ENCODE data around the gene ANKS6. TPM values are rescaled to one million over a fixed set of nuclear protein-coding genes. Genes with fewer than 3 reads are reported as not detected.

Gene ANKS6
- total RNA-seq, 3 donors from 2014 or later (not counting 1 experiment from before 2014, with no cell fraction given) = 8.1 to 12.6 (median 10.5) TPM

DNA sequence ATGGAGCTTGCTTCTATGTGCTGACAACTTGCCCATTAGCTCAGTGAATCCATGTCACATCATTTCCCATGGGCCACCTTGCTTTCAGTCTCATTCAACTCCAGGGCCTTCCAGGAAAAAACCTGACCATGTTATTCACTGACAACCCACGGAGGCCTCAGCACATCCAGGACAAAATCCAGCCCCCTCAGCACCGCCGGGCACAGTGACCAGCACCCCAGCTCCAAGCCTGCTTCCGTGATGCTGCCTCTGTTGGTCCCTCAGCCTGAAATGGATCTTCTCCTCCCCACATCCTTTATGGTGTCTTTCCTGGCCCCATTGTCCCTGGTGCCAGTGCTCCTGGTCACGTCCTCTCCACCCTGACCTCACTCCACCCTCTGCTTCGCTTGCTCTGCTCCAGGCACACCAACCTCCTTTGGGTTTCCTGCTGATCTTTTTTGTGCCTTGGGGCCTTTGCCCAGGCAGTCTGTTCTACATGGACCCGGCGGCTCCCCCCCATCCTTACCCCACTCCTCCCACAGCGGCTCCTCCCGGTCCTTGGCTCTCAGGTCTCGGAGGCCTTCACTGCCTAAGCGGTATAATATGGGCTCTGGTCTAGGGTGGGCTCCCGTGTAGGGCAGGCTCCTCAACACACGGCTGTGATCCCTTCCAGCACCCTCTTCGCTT lies 25.0 kb downstream of the ANKS6 start:
- no peak overlapping the region for H3K27ac Mint-ChIP-seq
- H3K9me3 Mint-ChIP-seq = no peaks in the 10 kb centered on the region
- H3K4me3 Mint-ChIP-seq = no peak overlapping the region

DNA sequence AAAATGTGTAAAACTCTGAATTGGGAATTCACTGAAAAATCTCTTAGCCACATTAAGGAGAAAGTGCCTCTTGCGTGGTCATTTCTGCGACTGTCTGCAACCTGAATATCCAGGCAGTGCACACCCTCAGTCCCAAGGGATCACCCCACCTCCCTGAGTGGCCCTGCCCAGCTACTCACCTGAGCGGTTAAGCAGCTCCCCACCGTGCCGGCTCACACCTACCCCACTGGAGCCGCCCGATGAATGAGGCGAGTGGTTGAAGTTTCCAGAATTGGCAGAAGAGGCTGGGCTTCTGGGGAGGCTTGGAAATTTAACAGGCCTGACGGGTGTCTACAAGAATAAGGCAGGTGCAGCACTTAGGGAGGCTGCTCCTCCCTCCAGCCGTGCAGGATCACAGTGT lies 25.6 kb downstream of the ANKS6 start:
- no peak overlapping the region for H3K4me3 Mint-ChIP-seq
- DNase-seq (no peak), ATAC-seq (no peak)
- no peak overlapping the region for H3K27ac Mint-ChIP-seq
- WGBS (ENCODE audit: insufficient coverage) = 98% methylated on average over 10 of the region's 10 CpGs
- peaks cover 6% of the 10 kb centered on the region for H3K36me3 Mint-ChIP-seq
- H3K9me3 Mint-ChIP-seq = no peaks in the 10 kb centered on the region
- H3K4me3 ChIP-seq (ENCODE audit: low read length) = no peak overlapping the region
- peaks cover 16% of the 10 kb centered on the region for H3K36me3 ChIP-seq (ENCODE audit: control insufficient read depth, insufficient read depth, low read length)
- intact Hi-C loops (cut with micrococcal nuclease) = loop anchor here (10.0 kb wide), 1 partner anchor 236 kb away; no protein-coding TSS in a partner anchor
- H3K9me3 ChIP-seq (ENCODE audit: control insufficient read depth, insufficient read depth, low read length) = no peaks in the 10 kb centered on the region
- H3K27ac ChIP-seq (ENCODE audit: low read length) = no peak overlapping the region
- H3K4me1 ChIP-seq (ENCODE audit: control insufficient read depth, insufficient read depth, low read length) = no peaks in the 10 kb centered on the region
- TF ChIP-seq, protein P1, sequence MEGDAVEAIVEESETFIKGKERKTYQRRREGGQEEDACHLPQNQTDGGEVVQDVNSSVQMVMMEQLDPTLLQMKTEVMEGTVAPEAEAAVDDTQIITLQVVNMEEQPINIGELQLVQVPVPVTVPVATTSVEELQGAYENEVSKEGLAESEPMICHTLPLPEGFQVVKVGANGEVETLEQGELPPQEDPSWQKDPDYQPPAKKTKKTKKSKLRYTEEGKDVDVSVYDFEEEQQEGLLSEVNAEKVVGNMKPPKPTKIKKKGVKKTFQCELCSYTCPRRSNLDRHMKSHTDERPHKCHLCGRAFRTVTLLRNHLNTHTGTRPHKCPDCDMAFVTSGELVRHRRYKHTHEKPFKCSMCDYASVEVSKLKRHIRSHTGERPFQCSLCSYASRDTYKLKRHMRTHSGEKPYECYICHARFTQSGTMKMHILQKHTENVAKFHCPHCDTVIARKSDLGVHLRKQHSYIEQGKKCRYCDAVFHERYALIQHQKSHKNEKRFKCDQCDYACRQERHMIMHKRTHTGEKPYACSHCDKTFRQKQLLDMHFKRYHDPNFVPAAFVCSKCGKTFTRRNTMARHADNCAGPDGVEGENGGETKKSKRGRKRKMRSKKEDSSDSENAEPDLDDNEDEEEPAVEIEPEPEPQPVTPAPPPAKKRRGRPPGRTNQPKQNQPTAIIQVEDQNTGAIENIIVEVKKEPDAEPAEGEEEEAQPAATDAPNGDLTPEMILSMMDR (IDR thresholded peaks at IDR 0.05) = no peak
- H3K4me1 Mint-ChIP-seq = no peaks in the 10 kb centered on the region
- H3K27me3 Mint-ChIP-seq (ENCODE audit: low read depth in 2 of 2) = no peaks in the 10 kb centered on the region
- no peaks in the 10 kb centered on the region for H3K27me3 ChIP-seq (ENCODE audit: control insufficient read depth, insufficient read depth, low read length)

More for the DNA sequence above, 25.0 kb downstream of the ANKS6 start:
- intact Hi-C loops (cut with micrococcal nuclease) = loop anchor here (10.0 kb wide), 1 partner anchor 237 kb away; no protein-coding TSS in a partner anchor
- ATAC-seq (no peak), DNase-seq (no peak)
- Histone ChIP-seq H3K9me3 (ENCODE audit: control insufficient read depth, insufficient read depth, low read length) (no peaks in the 10 kb centered on the region), H3K27ac (ENCODE audit: low read length) (no peak overlapping the region), H3K36me3 (ENCODE audit: control insufficient read depth, insufficient read depth, low read length) (peaks cover 16% of the 10 kb centered on the region), H3K4me1 (ENCODE audit: control insufficient read depth, insufficient read depth, low read length) (no peaks in the 10 kb centered on the region), H3K4me3 (ENCODE audit: low read length) (no peak overlapping the region), H3K27me3 (ENCODE audit: control insufficient read depth, insufficient read depth, low read length) (no peaks in the 10 kb centered on the region)
- Mint-ChIP-seq H3K4me1 (no peaks in the 10 kb centered on the region), H3K27me3 (ENCODE audit: low read depth in 2 of 2) (no peaks in the 10 kb centered on the region), H3K36me3 (peaks cover 6% of the 10 kb centered on the region)
- WGBS (ENCODE audit: insufficient coverage) = 95% methylated on average over 15 of the region's 15 CpGs
- TF ChIP-seq, protein P1 (IDR thresholded peaks at IDR 0.05) = no peak

DNA sequence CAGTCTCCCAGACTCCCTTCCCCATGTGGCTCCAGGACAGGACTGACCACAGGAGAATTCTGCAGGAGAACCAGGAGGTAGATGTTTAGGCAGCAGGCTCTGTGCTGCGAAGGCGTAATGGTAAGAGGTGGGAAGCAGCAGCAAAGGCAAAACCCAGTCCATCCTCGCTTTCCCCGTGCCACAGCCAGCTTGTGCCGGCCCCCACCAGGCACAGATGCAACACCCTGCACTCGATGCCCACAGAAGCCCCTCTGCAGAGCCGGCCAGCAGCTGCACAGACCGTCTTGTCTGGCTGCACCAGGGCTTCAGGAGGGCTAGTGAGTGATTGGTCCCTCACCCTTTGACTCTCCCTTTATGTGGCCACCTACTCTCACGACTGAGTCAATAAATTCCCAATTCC lies 28.0 kb downstream of the ANKS6 start:
- DNase-seq (no peak), ATAC-seq (no peak)
- Mint-ChIP-seq H3K4me1 (no peaks in the 10 kb centered on the region), H3K27ac (no peak overlapping the region), H3K36me3 (peaks cover 6% of the 10 kb centered on the region), H3K27me3 (ENCODE audit: low read depth in 2 of 2) (no peaks in the 10 kb centered on the region), H3K9me3 (peaks cover 0 to 4% of the 10 kb centered on the region in 2 donors), H3K4me3 (no peak overlapping the region)
- TF ChIP-seq, protein P1 (IDR thresholded peaks at IDR 0.05) = no peak
- intact Hi-C loops (cut with micrococcal nuclease) = no loop called here
- 96% methylated on average over 9 of the region's 9 CpGs for WGBS (ENCODE audit: insufficient coverage)
- Histone ChIP-seq H3K27me3 (ENCODE audit: control insufficient read depth, insufficient read depth, low read length) (no peaks in the 10 kb centered on the region), H3K36me3 (ENCODE audit: control insufficient read depth, insufficient read depth, low read length) (peaks cover 16% of the 10 kb centered on the region), H3K9me3 (ENCODE audit: control insufficient read depth, insufficient read depth, low read length) (no peaks in the 10 kb centered on the region), H3K27ac (ENCODE audit: low read length) (no peak overlapping the region), H3K4me1 (ENCODE audit: control insufficient read depth, insufficient read depth, low read length) (no peaks in the 10 kb centered on the region), H3K4me3 (ENCODE audit: low read length) (no peak overlapping the region)

DNA sequence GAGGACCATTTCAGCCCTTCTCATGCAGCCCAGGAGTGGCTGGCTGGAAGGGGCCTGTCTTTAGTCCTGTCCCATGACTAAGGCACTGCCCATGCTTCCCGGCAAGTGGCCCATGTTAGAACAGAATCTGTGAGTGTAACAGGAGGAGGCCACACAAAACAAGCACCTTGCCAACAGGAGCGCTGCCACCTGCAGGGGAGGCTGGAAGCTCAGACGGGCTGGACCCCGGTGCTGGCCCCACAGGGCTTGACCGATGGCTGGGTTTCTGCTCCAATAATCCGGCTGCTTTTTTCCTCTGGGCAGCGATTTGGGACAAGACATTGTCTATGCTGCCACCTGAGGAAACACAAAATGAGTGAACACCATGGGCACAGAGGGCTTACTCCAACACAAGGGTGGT lies 28.4 kb downstream of the ANKS6 start:
- H3K9me3 ChIP-seq (ENCODE audit: control insufficient read depth, insufficient read depth, low read length) = no peaks in the 10 kb centered on the region
- 95% methylated on average over 7 of the region's 7 CpGs for WGBS (ENCODE audit: insufficient coverage)
- H3K27ac ChIP-seq (ENCODE audit: low read length) = no peak overlapping the region
- Mint-ChIP-seq H3K27me3 (ENCODE audit: low read depth in 2 of 2) (no peaks in the 10 kb centered on the region), H3K4me3 (no peak overlapping the region), H3K27ac (no peak overlapping the region), H3K36me3 (peaks cover 3% of the 10 kb centered on the region), H3K4me1 (no peaks in the 10 kb centered on the region), H3K9me3 (peaks cover 0 to 4% of the 10 kb centered on the region in 2 donors)
- TF ChIP-seq, protein P1 (IDR thresholded peaks at IDR 0.05) = no peak
- peaks cover 15% of the 10 kb centered on the region for H3K36me3 ChIP-seq (ENCODE audit: control insufficient read depth, insufficient read depth, low read length)
- no peak overlapping the region for H3K4me3 ChIP-seq (ENCODE audit: low read length)
- H3K4me1 ChIP-seq (ENCODE audit: control insufficient read depth, insufficient read depth, low read length) = no peaks in the 10 kb centered on the region
- intact Hi-C loops (cut with micrococcal nuclease) = no loop called here
- H3K27me3 ChIP-seq (ENCODE audit: control insufficient read depth, insufficient read depth, low read length) = no peaks in the 10 kb centered on the region
- no peak for ATAC-seq
- no peak for DNase-seq

Data from natural killer cell (primary cell).